Effector memory CD4-positive, alpha-beta T cell (primary cell): ENCODE measurements around the gene TRIM28.

Experiments used
- DNase-seq, 3 donors: peaks; one replicate each; pipeline ENCODE4 v3.0.0-alpha.2; 2020
- H3K27ac ChIP-seq: 2 replicates; pipeline ENCODE4 v1.7.0; 2013; ENCODE audit warnings: mild to moderate bottlenecking, low read length, moderate library complexity; ENCODE audit not compliant: insufficient read depth, poor library complexity, severe bottlenecking
- H3K27me3 ChIP-seq: replicated peaks from 2 replicates; pipeline ENCODE4 v1.7.0; 2013; ENCODE audit warnings: mild to moderate bottlenecking, low read length; ENCODE audit not compliant: insufficient read depth, control insufficient read depth, poor library complexity, severe bottlenecking
- H3K36me3 ChIP-seq: 2 replicates; pipeline ENCODE4 v1.7.0; 2013; ENCODE audit warnings: mild to moderate bottlenecking, low read length, moderate library complexity; ENCODE audit not compliant: control insufficient read depth, insufficient read depth
- H3K4me1 ChIP-seq: 2 replicates; pipeline ENCODE4 v1.7.0; 2013; ENCODE audit warnings: low read length, mild to moderate bottlenecking; ENCODE audit not compliant: control insufficient read depth, insufficient read depth, poor library complexity, severe bottlenecking
- H3K4me3 ChIP-seq: 2 replicates; pipeline ENCODE4 v1.7.0; 2013; ENCODE audit warnings: low read length, low read depth, mild to moderate bottlenecking; ENCODE audit not compliant: insufficient read depth, poor library complexity, severe bottlenecking
- H3K9me3 ChIP-seq: 2 replicates; pipeline ENCODE4 v1.7.0; 2013; ENCODE audit warnings: mild to moderate bottlenecking, low read length, moderate library complexity; ENCODE audit not compliant: control insufficient read depth

TRIM28 gene

DNA sequence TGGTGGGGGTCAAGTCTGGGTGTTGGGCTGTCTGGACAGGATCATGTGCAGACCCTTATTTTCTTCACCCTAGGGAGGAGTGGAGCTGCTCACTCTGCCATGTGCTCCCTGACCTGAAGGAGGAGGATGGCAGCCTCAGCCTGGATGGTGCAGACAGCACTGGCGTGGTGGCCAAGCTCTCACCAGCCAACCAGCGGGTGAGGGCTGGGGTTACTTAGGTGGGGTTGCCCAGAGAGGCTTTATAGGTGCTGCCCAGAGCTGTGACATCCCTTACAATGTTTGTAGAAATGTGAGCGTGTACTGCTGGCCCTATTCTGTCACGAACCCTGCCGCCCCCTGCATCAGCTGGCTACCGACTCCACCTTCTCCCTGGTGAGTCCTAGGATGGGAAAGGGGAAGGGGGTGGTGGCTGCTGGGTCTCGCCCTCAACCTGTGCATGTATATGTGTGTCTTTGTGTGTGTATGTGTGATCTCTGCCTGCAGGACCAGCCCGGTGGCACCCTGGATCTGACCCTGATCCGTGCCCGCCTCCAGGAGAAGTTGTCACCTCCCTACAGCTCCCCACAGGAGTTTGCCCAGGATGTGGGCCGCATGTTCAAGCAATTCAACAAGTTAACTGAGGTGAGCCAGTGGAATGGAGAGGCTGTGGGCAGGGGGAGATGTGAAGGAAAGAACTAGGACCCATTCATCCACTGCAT is 5.9 kb downstream of the TRIM28 start:
- DNase-seq, result no peak
- Histone ChIP-seq H3K4me1 (peaks cover 36% of the 10 kb centered on the region), H3K27me3 (no peaks in the 10 kb centered on the region), H3K9me3 (no peaks in the 10 kb centered on the region), H3K36me3 (peaks cover 49% of the 10 kb centered on the region), H3K4me3 (no peak overlapping the region), H3K27ac (no peak overlapping the region)

- H3K27me3 ChIP-seq, result no peaks in the 10 kb centered on the region
- H3K9me3 ChIP-seq, result no peaks in the 10 kb centered on the region
- DNase-seq, result no peak
- no peak overlapping the region for H3K4me3 ChIP-seq
- peaks cover 36% of the 10 kb centered on the region for H3K4me1 ChIP-seq
- no peak overlapping the region for H3K27ac ChIP-seq
- peaks cover 49% of the 10 kb centered on the region for H3K36me3 ChIP-seq
Observed at GRCh38 chr19:58550362-58551122, 6.7 kb downstream of the TRIM28 start.

GRCh38 chr19:58551123-58551497 is 7.2 kb downstream of the TRIM28 start:
- Histone ChIP-seq H3K4me1 (peaks cover 33% of the 10 kb centered on the region), H3K27ac (no peak overlapping the region), H3K36me3 (peaks cover 49% of the 10 kb centered on the region), H3K27me3 (no peaks in the 10 kb centered on the region), H3K4me3 (no peak overlapping the region), H3K9me3 (no peaks in the 10 kb centered on the region)
- no peak for DNase-seq

GRCh38 chr19:58551577-58552471 is 8.0 kb downstream of the TRIM28 start:
- H3K36me3 ChIP-seq, result peaks cover 57% of the 10 kb centered on the region
- DNase-seq, result no peak
- H3K9me3 ChIP-seq, result no peaks in the 10 kb centered on the region
- H3K27me3 ChIP-seq, result no peaks in the 10 kb centered on the region
- peaks cover 33% of the 10 kb centered on the region for H3K4me1 ChIP-seq
- H3K27ac ChIP-seq, result no peak overlapping the region
- no peak overlapping the region for H3K4me3 ChIP-seq

- no peaks in the 10 kb centered on the region for H3K27me3 ChIP-seq
- no peak overlapping the region for H3K4me3 ChIP-seq
- no peak for DNase-seq
- no peak overlapping the region for H3K27ac ChIP-seq
- H3K4me1 ChIP-seq, result peaks cover 35% of the 10 kb centered on the region
- H3K9me3 ChIP-seq, result no peaks in the 10 kb centered on the region
- peaks cover 53% of the 10 kb centered on the region for H3K36me3 ChIP-seq
Observed at GRCh38 chr19:58552655-58553054, 8.8 kb downstream of the TRIM28 start.

GRCh38 chr19:58553799-58554493 is 10.1 kb downstream of the TRIM28 start:
- no peak for DNase-seq
- H3K27ac ChIP-seq, result peak overlapping the region; percentile 96
- no peaks in the 10 kb centered on the region for H3K9me3 ChIP-seq
- no peaks in the 10 kb centered on the region for H3K27me3 ChIP-seq
- H3K36me3 ChIP-seq, result peaks cover 40% of the 10 kb centered on the region
- peaks cover 35% of the 10 kb centered on the region for H3K4me1 ChIP-seq
- H3K4me3 ChIP-seq, result peak overlapping the region; percentile 61

- no peaks in the 10 kb centered on the region for H3K9me3 ChIP-seq
Observed at GRCh38 chr19:58554494-58555368, 10.9 kb downstream of the TRIM28 start, which contains the start of gene CHMP2A. Gene CHMP2A (minus strand): TSS chr19:58555105. CDS start chr19:58554212, 893 bp downstream.

DNA sequence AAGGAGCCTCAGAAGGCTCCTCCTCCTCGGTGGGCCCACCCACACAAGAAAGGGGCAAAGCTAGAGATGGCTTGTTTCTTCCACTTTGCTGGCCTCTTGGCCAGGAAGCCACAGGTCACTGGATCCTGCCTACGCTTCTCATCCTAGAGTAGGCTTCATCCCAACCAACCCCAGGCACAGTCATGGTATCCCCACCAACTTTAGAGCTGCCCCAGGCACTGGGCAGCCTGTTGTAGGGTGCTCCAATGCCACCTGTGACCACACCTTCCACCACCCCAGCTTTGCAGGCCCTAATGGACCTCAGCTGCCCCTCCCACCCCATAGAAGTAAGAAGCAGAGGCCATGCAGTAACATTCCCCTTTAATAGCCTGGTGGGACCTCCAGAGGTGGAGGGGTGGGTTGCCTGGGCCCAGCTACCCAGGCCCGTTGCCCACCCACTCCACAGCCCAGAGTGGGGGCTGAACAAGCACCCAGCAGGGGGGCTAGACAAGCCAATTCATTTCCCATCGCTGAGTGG is 11.6 kb downstream of the TRIM28 start:
- DNase-seq, result no peak
- Histone ChIP-seq H3K4me3 (peak overlapping the region; percentile 61), H3K27me3 (no peaks in the 10 kb centered on the region), H3K4me1 (peaks cover 40% of the 10 kb centered on the region), H3K27ac (peak overlapping the region; percentile 96), H3K36me3 (peaks cover 25% of the 10 kb centered on the region), H3K9me3 (no peaks in the 10 kb centered on the region)

More at GRCh38 chr19:58554494-58555368, 10.9 kb downstream of the TRIM28 start, which contains the start of gene CHMP2A:
- Histone ChIP-seq H3K4me3 (peak within 1 kb of the TSS; percentile 61), H3K4me1 (peaks cover 38% of the 10 kb centered on the region), H3K36me3 (peaks cover 32% of the 10 kb centered on the region), H3K27ac (peak within 1 kb of the TSS; percentile 96), H3K27me3 (no peaks in the 10 kb centered on the region)
- peak; percentile 95 to 98 (median 97) for DNase-seq
